Stimulated activated memory B cell treated with anti-CD40 and anti-IgM and Interleukin-4, amounts not matched to agents 10 μg/mL and 1 μg/mL and 100 μg/mL, for 72 hours (primary cell): ENCODE results near the gene COASY.

Experiments used
- ATAC-seq: fragments of 150-1000 bp; cut with Tn5 transposase; 2 replicates; pipeline ENCODE4 v1.10.0; 2021
- H3K27ac Mint-ChIP-seq: one replicate; pipeline ENCODE4 v1.8.0; 2022; ENCODE audit warnings: mild to moderate bottlenecking, mixed read lengths
- H3K27me3 Mint-ChIP-seq: one replicate; pipeline ENCODE4 v1.8.0; 2022; ENCODE audit warnings: mixed read lengths
- H3K36me3 Mint-ChIP-seq: one replicate; pipeline ENCODE4 v1.8.0; 2022; ENCODE audit warnings: mixed read lengths
- H3K4me1 Mint-ChIP-seq: one replicate; pipeline ENCODE4 v1.8.0; 2022; ENCODE audit warnings: mixed read lengths
- H3K4me3 Mint-ChIP-seq: one replicate; pipeline ENCODE4 v1.8.0; 2022; ENCODE audit warnings: mild to moderate bottlenecking, moderate library complexity, mixed read lengths
- H3K9me3 Mint-ChIP-seq: one replicate; pipeline ENCODE4 v1.8.0; 2022; ENCODE audit warnings: mixed read lengths

COASY gene

GRCh38 chr17:42561897-42562387, at the start of gene COASY:
Gene COASY (plus strand): TSS chr17:42562148. CDS start chr17:42562623, 475 bp downstream.
- peak; percentile 82 for ATAC-seq
- peak within 1 kb of the TSS; percentile 86 for H3K4me3 Mint-ChIP-seq
- peaks cover 20% of the 10 kb centered on the region for H3K36me3 Mint-ChIP-seq
- H3K4me1 Mint-ChIP-seq, result peaks cover 52% of the 10 kb centered on the region
- no peaks in the 10 kb centered on the region for H3K9me3 Mint-ChIP-seq
- peak within 1 kb of the TSS; percentile 90 for H3K27ac Mint-ChIP-seq
- no peaks in the 10 kb centered on the region for H3K27me3 Mint-ChIP-seq

GRCh38 chr17:42512246-42512645, 49.7 kb upstream of the COASY start:
- peaks cover 78% of the 10 kb centered on the region for H3K36me3 Mint-ChIP-seq
- no peaks in the 10 kb centered on the region for H3K9me3 Mint-ChIP-seq
- H3K4me3 Mint-ChIP-seq, result no peak overlapping the region
- no peak for ATAC-seq
- peak overlapping the region; percentile 33 for H3K27ac Mint-ChIP-seq
- H3K4me1 Mint-ChIP-seq, result peaks cover 48% of the 10 kb centered on the region
- no peaks in the 10 kb centered on the region for H3K27me3 Mint-ChIP-seq

- Mint-ChIP-seq H3K4me3 (no peak overlapping the region), H3K9me3 (no peaks in the 10 kb centered on the region), H3K27me3 (no peaks in the 10 kb centered on the region), H3K4me1 (peaks cover 53% of the 10 kb centered on the region), H3K36me3 (peaks cover 72% of the 10 kb centered on the region), H3K27ac (peak overlapping the region; percentile 33)
- peak; percentile 87 for ATAC-seq
Observed at GRCh38 chr17:42512733-42513251, 49.2 kb upstream of the COASY start.

- H3K36me3 Mint-ChIP-seq, result peaks cover 67% of the 10 kb centered on the region
- peaks cover 51% of the 10 kb centered on the region for H3K4me1 Mint-ChIP-seq
- ATAC-seq, result no peak
- no peaks in the 10 kb centered on the region for H3K27me3 Mint-ChIP-seq
- no peak overlapping the region for H3K27ac Mint-ChIP-seq
- H3K9me3 Mint-ChIP-seq, result no peaks in the 10 kb centered on the region
- no peak overlapping the region for H3K4me3 Mint-ChIP-seq
Observed at GRCh38 chr17:42513686-42514085, 48.3 kb upstream of the COASY start.

- Mint-ChIP-seq H3K4me1 (peaks cover 45% of the 10 kb centered on the region), H3K9me3 (no peaks in the 10 kb centered on the region)
Observed at GRCh38 chr17:42514279-42514678, 47.7 kb upstream of the COASY start.

GRCh38 chr17:42514867-42515266, 47.1 kb upstream of the COASY start:
- Mint-ChIP-seq H3K36me3 (peaks cover 58% of the 10 kb centered on the region), H3K27ac (no peak overlapping the region)

More at GRCh38 chr17:42514279-42514678, 47.7 kb upstream of the COASY start:
- Mint-ChIP-seq H3K4me3 (no peak overlapping the region), H3K27me3 (no peaks in the 10 kb centered on the region), H3K27ac (no peak overlapping the region), H3K36me3 (peaks cover 64% of the 10 kb centered on the region)
- ATAC-seq, result no peak

GRCh38 chr17:42517516-42517915, 44.4 kb upstream of the COASY start:
- H3K27me3 Mint-ChIP-seq, result no peaks in the 10 kb centered on the region
- H3K4me1 Mint-ChIP-seq, result peaks cover 17% of the 10 kb centered on the region
- peaks cover 54% of the 10 kb centered on the region for H3K36me3 Mint-ChIP-seq
- no peak overlapping the region for H3K27ac Mint-ChIP-seq
- peak; percentile 79 for ATAC-seq
- no peak overlapping the region for H3K4me3 Mint-ChIP-seq
- H3K9me3 Mint-ChIP-seq, result no peaks in the 10 kb centered on the region

More at GRCh38 chr17:42514867-42515266, 47.1 kb upstream of the COASY start:
- Mint-ChIP-seq H3K4me1 (peaks cover 39% of the 10 kb centered on the region), H3K9me3 (no peaks in the 10 kb centered on the region), H3K27me3 (no peaks in the 10 kb centered on the region), H3K4me3 (no peak overlapping the region)
- ATAC-seq, result no peak

GRCh38 chr17:42518046-42518754, 43.7 kb upstream of the COASY start:
- Mint-ChIP-seq H3K4me3 (no peak overlapping the region), H3K27me3 (no peaks in the 10 kb centered on the region), H3K36me3 (peaks cover 61% of the 10 kb centered on the region), H3K4me1 (peaks cover 10% of the 10 kb centered on the region), H3K27ac (no peak overlapping the region), H3K9me3 (no peaks in the 10 kb centered on the region)
- no peak for ATAC-seq

GRCh38 chr17:42518755-42519545, 43.0 kb upstream of the COASY start:
- ATAC-seq, result no peak
- H3K36me3 Mint-ChIP-seq, result peaks cover 57% of the 10 kb centered on the region
- H3K4me1 Mint-ChIP-seq, result peaks cover 7% of the 10 kb centered on the region
- H3K4me3 Mint-ChIP-seq, result no peak overlapping the region
- no peaks in the 10 kb centered on the region for H3K9me3 Mint-ChIP-seq
- no peaks in the 10 kb centered on the region for H3K27me3 Mint-ChIP-seq
- no peak overlapping the region for H3K27ac Mint-ChIP-seq

GRCh38 chr17:42519546-42520491, 42.1 kb upstream of the COASY start:
- no peak overlapping the region for H3K4me3 Mint-ChIP-seq
- no peak overlapping the region for H3K27ac Mint-ChIP-seq
- H3K9me3 Mint-ChIP-seq, result no peaks in the 10 kb centered on the region

GRCh38 chr17:42520540-42520951, 41.4 kb upstream of the COASY start:
- Mint-ChIP-seq H3K4me1 (peaks cover 7% of the 10 kb centered on the region), H3K36me3 (peaks cover 49% of the 10 kb centered on the region), H3K27ac (no peak overlapping the region), H3K9me3 (no peaks in the 10 kb centered on the region), H3K4me3 (no peak overlapping the region), H3K27me3 (no peaks in the 10 kb centered on the region)
- no peak for ATAC-seq

More at GRCh38 chr17:42519546-42520491, 42.1 kb upstream of the COASY start:
- peaks cover 52% of the 10 kb centered on the region for H3K36me3 Mint-ChIP-seq
- H3K27me3 Mint-ChIP-seq, result no peaks in the 10 kb centered on the region
- H3K4me1 Mint-ChIP-seq, result peaks cover 7% of the 10 kb centered on the region
- ATAC-seq, result no peak

- Mint-ChIP-seq H3K27ac (no peak overlapping the region), H3K4me3 (no peak overlapping the region), H3K36me3 (peaks cover 47% of the 10 kb centered on the region), H3K9me3 (no peaks in the 10 kb centered on the region), H3K4me1 (peaks cover 7% of the 10 kb centered on the region), H3K27me3 (no peaks in the 10 kb centered on the region)
- ATAC-seq, result no peak
Observed at GRCh38 chr17:42521036-42521435, 40.9 kb upstream of the COASY start.

GRCh38 chr17:42521666-42522262, 40.2 kb upstream of the COASY start:
- no peak for ATAC-seq
- H3K9me3 Mint-ChIP-seq, result no peaks in the 10 kb centered on the region
- H3K4me3 Mint-ChIP-seq, result no peak overlapping the region
- H3K27me3 Mint-ChIP-seq, result no peaks in the 10 kb centered on the region
- peaks cover 7% of the 10 kb centered on the region for H3K4me1 Mint-ChIP-seq
- H3K36me3 Mint-ChIP-seq, result peaks cover 39% of the 10 kb centered on the region
- H3K27ac Mint-ChIP-seq, result no peak overlapping the region

GRCh38 chr17:42522263-42522790, 39.6 kb upstream of the COASY start:
- ATAC-seq, result no peak
- Mint-ChIP-seq H3K36me3 (peaks cover 38% of the 10 kb centered on the region), H3K9me3 (no peaks in the 10 kb centered on the region), H3K4me1 (peaks cover 8% of the 10 kb centered on the region), H3K27me3 (no peaks in the 10 kb centered on the region), H3K4me3 (no peak overlapping the region), H3K27ac (no peak overlapping the region)
